ENCODE results near the gene PTPRG.

- no peak for TF ChIP-seq POLR2A (IDR thresholded peaks at IDR 0.05; ENCODE audit: low read length)
- no peak for TF ChIP-seq GATA1 (IDR thresholded peaks at IDR 0.05; ENCODE audit: low read depth, low read length)
Measured at GRCh38 chr3:61734749-61735686, 173.6 kb downstream of the PTPRG start.
